HEK293 (cell line): ENCODE results near the gene PKLR.
A peak's percentile ranks its signal among the peaks of the same experiment; 100 is the strongest.

ENCODE experiments used
- CTCF ChIA-PET: fragments of 350-600 bp; formaldehyde crosslinking; extraction: SDS; loops from one replicate; lab custom pipeline; 2021; ENCODE audit warnings: antibody characterized with exemption; lab: Yijun Ruan, JAX
- POLR2A ChIA-PET: fragments of 300-600 bp; formaldehyde crosslinking; extraction: SDS; loops from one replicate; lab custom pipeline; 2020; ENCODE audit warnings: antibody characterized with exemption, inconsistent platforms; lab: Yijun Ruan, JAX
- H3K27ac ChIP-seq: fragments of 200-500 bp; sonication (Bioruptor generic); 2 replicates; pipeline ENCODE4 v1.5.1; 2014; ENCODE audit warnings: low read depth, low read length, control low read depth, inconsistent platforms; ENCODE audit errors: extremely low read depth
- H3K36me3 ChIP-seq, 2 experiments: fragments of 200-500 bp in 1 of 2; sonication (Bioruptor generic) in 1 of 2; 1 replicate in 1 of 2; 2 replicates in 1 of 2; pipeline ENCODE4 v1.5.1; 2014 to 2017; ENCODE audit warnings: inconsistent platforms in 2 of 2, low read length in 2 of 2; ENCODE audit not compliant: control insufficient read depth in 2 of 2, insufficient read depth in 1 of 2
- H3K4me1 ChIP-seq: fragments of 200-500 bp; sonication (Bioruptor generic); 2 replicates; pipeline ENCODE4 v1.5.1; 2014; ENCODE audit warnings: mild to moderate bottlenecking, low read length, inconsistent platforms; ENCODE audit not compliant: control insufficient read depth, insufficient read depth
- H3K4me3 ChIP-seq: 2 replicates; pipeline ENCODE4 v1.5.1; 2011; ENCODE audit warnings: low read depth, mild to moderate bottlenecking, control low read depth, low read length, moderate library complexity
- H3K9me3 ChIP-seq: fragments of 200-500 bp; sonication (Bioruptor generic); 2 replicates; pipeline ENCODE4 v1.5.1; 2014; ENCODE audit warnings: low read depth, low read length, inconsistent platforms; ENCODE audit not compliant: control insufficient read depth, insufficient read depth
- GFI1B ChIP-seq: fragments of 450-650 bp; formaldehyde crosslinking; IDR thresholded peaks from 2 replicates; pipeline ENCODE4 v1.5.1; 2016; ENCODE audit warnings: missing biosample characterization, missing genetic modification characterization
- GLI2 ChIP-seq: fragments of 450-650 bp; formaldehyde crosslinking; IDR thresholded peaks from 2 replicates; pipeline ENCODE4; 2017; ENCODE audit warnings: missing biosample characterization, missing genetic modification characterization, low read depth, borderline replicate concordance
- KLF1 ChIP-seq: fragments of 450-650 bp; formaldehyde crosslinking; IDR thresholded peaks from 2 replicates; pipeline ENCODE4 v1.5.1; 2016; ENCODE audit warnings: missing biosample characterization, missing genetic modification characterization
- KLF7 ChIP-seq: fragments of 450-650 bp; formaldehyde crosslinking; IDR thresholded peaks from 2 replicates; pipeline ENCODE4 v1.5.1; 2016; ENCODE audit warnings: missing biosample characterization, missing genetic modification characterization, borderline replicate concordance
- REPIN1 ChIP-seq: fragments of 450-650 bp; formaldehyde crosslinking; IDR thresholded peaks from 2 replicates; pipeline ENCODE4 v1.5.1; 2017; ENCODE audit warnings: missing biosample characterization, missing genetic modification characterization, low read depth
- SETDB1 ChIP-seq: IDR thresholded peaks from one replicate; pipeline ENCODE4 v1.6.1; 2017; ENCODE audit warnings: mild to moderate bottlenecking, low read length, moderate library complexity, mixed read lengths; ENCODE audit not compliant: insufficient read length
- TRIM28 ChIP-seq: IDR thresholded peaks from 2 replicates; pipeline ENCODE4 v1.6.1; 2011; ENCODE audit warnings: low read length, control low read depth, borderline replicate concordance
- YY1 ChIP-seq: fragments of 450-650 bp; formaldehyde crosslinking; IDR thresholded peaks from 2 replicates; pipeline ENCODE4 v1.5.1; 2018; ENCODE audit warnings: missing biosample characterization, missing genetic modification characterization
- ZBTB17 ChIP-seq: fragments of 450-650 bp; formaldehyde crosslinking; IDR thresholded peaks from 2 replicates; pipeline ENCODE4 v1.5.1; 2016; ENCODE audit warnings: missing biosample characterization, missing genetic modification characterization
- ZBTB20 ChIP-seq: fragments of 450-650 bp; formaldehyde crosslinking; IDR thresholded peaks from 2 replicates; pipeline ENCODE4 v1.5.1; 2016; ENCODE audit warnings: missing biosample characterization, missing genetic modification characterization
- ZBTB7A ChIP-seq: fragments of 450-650 bp; formaldehyde crosslinking; IDR thresholded peaks from 2 replicates; pipeline ENCODE4 v1.5.1; 2016; ENCODE audit warnings: low read depth, missing biosample characterization, missing genetic modification characterization
- ZNF133 ChIP-seq: fragments of 450-650 bp; formaldehyde crosslinking; IDR thresholded peaks from 2 replicates; pipeline ENCODE4 v1.5.1; 2016; ENCODE audit warnings: missing biosample characterization, missing genetic modification characterization
- ZNF175 ChIP-seq: fragments of 450-650 bp; formaldehyde crosslinking; IDR thresholded peaks from 2 replicates; pipeline ENCODE4 v1.5.1; 2016; ENCODE audit warnings: missing biosample characterization, missing genetic modification characterization
- ZNF202 ChIP-seq: fragments of 450-650 bp; formaldehyde crosslinking; IDR thresholded peaks from 2 replicates; pipeline ENCODE4 v1.5.1; 2016; ENCODE audit warnings: missing biosample characterization, missing genetic modification characterization, borderline replicate concordance
- ZNF211 ChIP-seq: fragments of 450-650 bp; formaldehyde crosslinking; IDR thresholded peaks from 2 replicates; pipeline ENCODE4 v1.5.1; 2016; ENCODE audit warnings: low read depth, missing biosample characterization, missing genetic modification characterization
- ZNF223 ChIP-seq: fragments of 450-650 bp; formaldehyde crosslinking; IDR thresholded peaks from 2 replicates; pipeline ENCODE4 v1.5.1; 2016; ENCODE audit warnings: missing biosample characterization, missing genetic modification characterization
- ZNF341 ChIP-seq: fragments of 450-650 bp; formaldehyde crosslinking; IDR thresholded peaks from 2 replicates; pipeline ENCODE4; 2016; ENCODE audit warnings: low read depth, missing biosample characterization, missing genetic modification characterization
- ZNF350 ChIP-seq: fragments of 450-650 bp; formaldehyde crosslinking; IDR thresholded peaks from 2 replicates; pipeline ENCODE4 v1.5.0; 2017; ENCODE audit warnings: missing biosample characterization, mild to moderate bottlenecking, missing genetic modification characterization
- ZNF366 ChIP-seq: fragments of 450-650 bp; formaldehyde crosslinking; conservative IDR thresholded peaks from 2 replicates; pipeline ENCODE4 v1.5.1; 2016; ENCODE audit warnings: missing biosample characterization, missing genetic modification characterization
- ZNF394 ChIP-seq: fragments of 450-650 bp; formaldehyde crosslinking; IDR thresholded peaks from 2 replicates; pipeline ENCODE4 v1.5.1; 2016; ENCODE audit warnings: missing biosample characterization, missing genetic modification characterization, mild to moderate bottlenecking, moderate library complexity, borderline replicate concordance
- ZNF473 ChIP-seq: fragments of 450-650 bp; formaldehyde crosslinking; IDR thresholded peaks from 2 replicates; pipeline ENCODE4 v1.5.1; 2017; ENCODE audit warnings: missing biosample characterization, missing genetic modification characterization
- ZNF530 ChIP-seq: fragments of 450-650 bp; formaldehyde crosslinking; IDR thresholded peaks from 2 replicates; pipeline ENCODE4 v1.5.1; 2016; ENCODE audit warnings: low read depth, missing biosample characterization, missing genetic modification characterization
- ZNF549 ChIP-seq: fragments of 450-650 bp; IDR thresholded peaks from 2 replicates; pipeline ENCODE4 v1.5.1; 2018; ENCODE audit warnings: missing biosample characterization, missing genetic modification characterization, mild to moderate bottlenecking, inconsistent platforms, moderate library complexity
- ZNF596 ChIP-seq: fragments of 450-650 bp; IDR thresholded peaks from 2 replicates; pipeline ENCODE4 v1.5.0; 2018; ENCODE audit warnings: missing biosample characterization, mild to moderate bottlenecking, missing genetic modification characterization, moderate library complexity
- ZNF626 ChIP-seq: fragments of 450-650 bp; sonication (Bioruptor Pico); formaldehyde crosslinking; IDR thresholded peaks from 2 replicates; pipeline ENCODE4 v1.5.1; 2018; ENCODE audit warnings: missing biosample characterization, missing genetic modification characterization, inconsistent platforms
- ZNF747 ChIP-seq: fragments of 450-650 bp; formaldehyde crosslinking; IDR thresholded peaks from 2 replicates; pipeline ENCODE4 v1.5.1; 2016; ENCODE audit warnings: missing biosample characterization, missing genetic modification characterization
- ZNF791 ChIP-seq: fragments of 450-650 bp; formaldehyde crosslinking; IDR thresholded peaks from 2 replicates; pipeline ENCODE4 v1.5.1; 2016; ENCODE audit warnings: missing biosample characterization, missing genetic modification characterization
- TF ChIP-seq, protein P1 (sequence below): fragments of 450-650 bp; formaldehyde crosslinking; IDR thresholded peaks from 2 replicates; pipeline ENCODE4 v1.5.1; 2016; ENCODE audit warnings: missing biosample characterization, missing genetic modification characterization
- TF ChIP-seq, protein P2 (sequence below): fragments of 450-650 bp; formaldehyde crosslinking; IDR thresholded peaks from 2 replicates; pipeline ENCODE4 v1.5.1; 2016; ENCODE audit warnings: missing biosample characterization, missing genetic modification characterization
- TF ChIP-seq, protein P3 (sequence below): fragments of 450-650 bp; formaldehyde crosslinking; IDR thresholded peaks from 2 replicates; pipeline ENCODE4 v1.5.1; 2017; ENCODE audit warnings: missing biosample characterization, missing genetic modification characterization
- TF ChIP-seq, protein P4 (sequence below): fragments of 450-650 bp; formaldehyde crosslinking; conservative IDR thresholded peaks from 2 replicates; pipeline ENCODE4 v1.5.1; 2016; ENCODE audit warnings: low read depth, missing biosample characterization, missing genetic modification characterization

The PKLR gene

DNA sequence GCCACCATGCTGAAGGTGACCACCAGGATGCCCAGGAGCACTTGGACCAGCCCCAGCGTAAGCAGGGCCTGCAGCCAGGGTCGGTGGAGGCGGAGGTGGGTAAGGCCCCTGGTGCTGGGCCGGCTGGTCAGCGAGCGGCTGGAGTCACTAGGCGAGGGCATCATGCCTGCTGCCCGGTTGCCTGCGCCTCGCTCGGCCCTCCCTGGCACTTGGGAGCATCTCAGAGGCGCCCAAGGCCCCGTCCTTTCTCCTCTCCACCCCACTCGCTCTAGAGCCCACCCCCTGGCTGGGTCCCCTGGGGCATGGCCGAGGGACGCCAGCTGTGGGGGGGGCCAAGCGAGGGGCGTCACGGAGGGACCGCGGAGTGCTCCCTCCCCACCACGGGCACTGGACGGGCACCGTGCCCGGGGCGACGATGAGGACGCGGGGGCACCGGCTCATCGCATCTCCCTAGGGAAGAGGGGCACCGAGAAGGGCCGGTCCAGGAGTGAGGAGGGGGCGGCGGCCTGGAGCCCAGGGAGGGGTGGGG, 46.5 kb downstream of the PKLR start (continued):
- TF ChIP-seq, protein P1, sequence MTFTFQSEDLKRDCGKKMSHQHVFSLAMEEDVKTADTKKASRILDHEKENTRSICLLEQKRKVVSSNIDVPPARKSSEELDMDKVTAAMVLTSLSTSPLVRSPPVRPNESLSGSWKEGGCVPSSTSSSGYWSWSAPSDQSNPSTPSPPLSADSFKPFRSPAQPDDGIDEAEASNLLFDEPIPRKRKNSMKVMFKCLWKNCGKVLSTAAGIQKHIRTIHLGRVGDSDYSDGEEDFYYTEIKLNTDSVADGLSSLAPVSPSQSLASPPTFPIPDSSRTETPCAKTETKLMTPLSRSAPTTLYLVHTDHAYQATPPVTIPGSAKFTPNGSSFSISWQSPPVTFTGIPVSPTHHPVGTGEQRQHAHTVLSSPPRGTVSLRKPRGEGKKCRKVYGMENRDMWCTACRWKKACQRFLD = no peak
- TF ChIP-seq REPIN1 (tag by site-specific recombination) (no peak), TRIM28 (no peak), ZNF596 (tag by site-specific recombination) (no peak), YY1 (tag by site-specific recombination) (no peak), ZNF341 (no peak; the same call in 1 of the 2 replicates), ZNF530 (tag by site-specific recombination) (no peak), ZNF366 (tag by site-specific recombination) (no peak), ZNF747 (no peak), ZNF175 (no peak)

DNA sequence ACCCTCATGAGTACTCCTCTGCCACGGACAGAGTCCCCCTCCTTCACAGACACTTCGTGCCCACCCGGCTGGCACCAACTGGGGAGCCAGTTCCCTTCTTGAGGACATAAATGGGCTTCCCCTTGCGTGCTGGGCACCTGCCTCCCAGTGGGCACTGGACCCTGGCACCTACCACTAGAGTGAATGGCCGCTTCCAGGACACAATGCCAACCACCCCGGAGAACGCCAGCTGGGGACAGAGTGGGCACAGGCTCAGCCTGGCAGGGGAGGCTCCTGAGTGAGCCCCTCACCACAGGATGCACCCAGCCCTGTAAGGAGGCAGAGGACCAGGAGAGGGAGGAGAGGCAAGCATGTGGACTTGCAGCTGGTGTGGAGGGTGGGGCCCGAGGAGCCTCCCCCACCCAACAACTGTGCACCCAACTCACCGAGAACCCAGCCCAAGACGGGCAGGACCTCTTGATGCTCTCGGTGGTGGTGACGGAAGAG, 47.0 kb downstream of the PKLR start:
- H3K27ac ChIP-seq = peak overlapping the region; percentile 72; the same call in 1 of the 2 replicates
- no peak for TF ChIP-seq ZNF394
- TF ChIP-seq, protein P2, sequence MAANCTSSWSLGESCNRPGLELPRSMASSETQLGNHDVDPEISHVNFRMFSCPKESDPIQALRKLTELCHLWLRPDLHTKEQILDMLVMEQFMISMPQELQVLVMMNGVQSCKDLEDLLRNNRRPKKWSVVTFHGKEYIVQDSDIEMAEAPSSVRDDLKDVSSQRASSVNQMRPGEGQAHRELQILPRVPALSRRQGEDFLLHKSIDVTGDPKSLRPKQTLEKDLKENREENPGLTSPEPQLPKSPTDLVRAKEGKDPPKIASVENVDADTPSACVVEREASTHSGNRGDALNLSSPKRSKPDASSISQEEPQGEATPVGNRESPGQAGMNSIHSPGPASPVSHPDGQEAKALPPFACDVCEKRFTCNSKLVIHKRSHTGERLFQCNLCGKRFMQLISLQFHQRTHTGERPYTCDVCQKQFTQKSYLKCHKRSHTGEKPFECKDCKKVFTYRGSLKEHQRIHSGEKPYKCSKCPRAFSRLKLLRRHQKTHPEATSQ (tag by site-specific recombination) = no peak
- TF ChIP-seq ZNF341 = peak; percentile 96
- TF ChIP-seq GFI1B (tag by site-specific recombination) = no peak
- peak; percentile 9; the same call in 1 of the 2 replicates for TF ChIP-seq ZBTB20 (tag by site-specific recombination)
- no peak for TF ChIP-seq ZNF626 (tag by site-specific recombination)
- peak; percentile 87 for TF ChIP-seq KLF1 (tag by site-specific recombination)
- TF ChIP-seq ZNF202 (tag by site-specific recombination) = no peak
- TF ChIP-seq ZNF350 (tag by site-specific recombination) = no peak
- peak; percentile 7; the same call in 1 of the 2 replicates for TF ChIP-seq ZBTB17 (tag by site-specific recombination)
- no peak for TF ChIP-seq ZNF473 (tag by site-specific recombination)
- TF ChIP-seq, protein P3, sequence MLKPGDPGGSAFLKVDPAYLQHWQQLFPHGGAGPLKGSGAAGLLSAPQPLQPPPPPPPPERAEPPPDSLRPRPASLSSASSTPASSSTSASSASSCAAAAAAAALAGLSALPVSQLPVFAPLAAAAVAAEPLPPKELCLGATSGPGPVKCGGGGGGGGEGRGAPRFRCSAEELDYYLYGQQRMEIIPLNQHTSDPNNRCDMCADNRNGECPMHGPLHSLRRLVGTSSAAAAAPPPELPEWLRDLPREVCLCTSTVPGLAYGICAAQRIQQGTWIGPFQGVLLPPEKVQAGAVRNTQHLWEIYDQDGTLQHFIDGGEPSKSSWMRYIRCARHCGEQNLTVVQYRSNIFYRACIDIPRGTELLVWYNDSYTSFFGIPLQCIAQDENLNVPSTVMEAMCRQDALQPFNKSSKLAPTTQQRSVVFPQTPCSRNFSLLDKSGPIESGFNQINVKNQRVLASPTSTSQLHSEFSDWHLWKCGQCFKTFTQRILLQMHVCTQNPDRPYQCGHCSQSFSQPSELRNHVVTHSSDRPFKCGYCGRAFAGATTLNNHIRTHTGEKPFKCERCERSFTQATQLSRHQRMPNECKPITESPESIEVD (tag by site-specific recombination) = no peak
- TF ChIP-seq, protein P4, sequence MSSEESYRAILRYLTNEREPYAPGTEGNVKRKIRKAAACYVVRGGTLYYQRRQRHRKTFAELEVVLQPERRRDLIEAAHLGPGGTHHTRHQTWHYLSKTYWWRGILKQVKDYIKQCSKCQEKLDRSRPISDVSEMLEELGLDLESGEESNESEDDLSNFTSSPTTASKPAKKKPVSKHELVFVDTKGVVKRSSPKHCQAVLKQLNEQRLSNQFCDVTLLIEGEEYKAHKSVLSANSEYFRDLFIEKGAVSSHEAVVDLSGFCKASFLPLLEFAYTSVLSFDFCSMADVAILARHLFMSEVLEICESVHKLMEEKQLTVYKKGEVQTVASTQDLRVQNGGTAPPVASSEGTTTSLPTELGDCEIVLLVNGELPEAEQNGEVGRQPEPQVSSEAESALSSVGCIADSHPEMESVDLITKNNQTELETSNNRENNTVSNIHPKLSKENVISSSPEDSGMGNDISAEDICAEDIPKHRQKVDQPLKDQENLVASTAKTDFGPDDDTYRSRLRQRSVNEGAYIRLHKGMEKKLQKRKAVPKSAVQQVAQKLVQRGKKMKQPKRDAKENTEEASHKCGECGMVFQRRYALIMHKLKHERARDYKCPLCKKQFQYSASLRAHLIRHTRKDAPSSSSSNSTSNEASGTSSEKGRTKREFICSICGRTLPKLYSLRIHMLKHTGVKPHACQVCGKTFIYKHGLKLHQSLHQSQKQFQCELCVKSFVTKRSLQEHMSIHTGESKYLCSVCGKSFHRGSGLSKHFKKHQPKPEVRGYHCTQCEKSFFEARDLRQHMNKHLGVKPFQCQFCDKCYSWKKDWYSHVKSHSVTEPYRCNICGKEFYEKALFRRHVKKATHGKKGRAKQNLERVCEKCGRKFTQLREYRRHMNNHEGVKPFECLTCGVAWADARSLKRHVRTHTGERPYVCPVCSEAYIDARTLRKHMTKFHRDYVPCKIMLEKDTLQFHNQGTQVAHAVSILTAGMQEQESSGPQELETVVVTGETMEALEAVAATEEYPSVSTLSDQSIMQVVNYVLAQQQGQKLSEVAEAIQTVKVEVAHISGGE (tag by site-specific recombination) = no peak
- TF ChIP-seq KLF7 = no peak
- no peak for TF ChIP-seq ZBTB7A (tag by site-specific recombination)
- no peak for TF ChIP-seq ZNF549
- no peak for TF ChIP-seq ZNF223
- no peak for TF ChIP-seq SETDB1
- no peak for TF ChIP-seq GLI2 (tag by site-specific recombination)
- no peak for TF ChIP-seq ZNF133
- TF ChIP-seq ZNF791 = no peak
- no peak for TF ChIP-seq ZNF211 (tag by site-specific recombination)

More for the DNA sequence above, 47.0 kb downstream of the PKLR start:
- ChIA-PET CTCF (interaction anchor here (1.2 kb wide), 1 partner anchor 12 kb away, joined by 3 read pairs; no protein-coding TSS in a partner anchor), POLR2A (interaction anchor here (0.9 to 3.7 kb wide), 5 partner anchors 10 to 61 kb away, joined by 3 to 28 read pairs (median 3); partner anchors contain the start of genes CLK2 and FDPS)
- Histone ChIP-seq H3K36me3 (peaks cover 6 to 54% of the 10 kb centered on the region in 2 experiments; a peak in 2 of 3 replicates), H3K4me3 (peak overlapping the region; percentile 73), H3K4me1 (no peaks in the 10 kb centered on the region), H3K9me3 (no peaks in the 10 kb centered on the region)
